Activated T-helper 1 cell treated with anti-CD3 and anti-CD28 coated beads, Interleukin-12 subunit alpha, Interleukin-12 subunit beta, Interleukin-2, Interleukin-4 antibody, amounts not matched to agents 30 ng/mL and 10 ng/mL and 1 ng/mL, durations not matched to agents 14 hours and 24 hours and 36 hours (primary cell): Measurements from ENCODE around the gene TSPAN17. TPM values are rescaled to one million over a fixed set of nuclear protein-coding genes. Genes with fewer than 3 reads are reported as not detected.

Experiments used
- DNase-seq: peaks from one replicate; pipeline ENCODE4 v3.0.0; 2021; ENCODE audit warnings: low spot score
- H3K27ac Mint-ChIP-seq: one replicate; pipeline ENCODE4 v1.8.0; 2021; ENCODE audit warnings: mild to moderate bottlenecking, mixed read lengths
- H3K27me3 Mint-ChIP-seq: one replicate; pipeline ENCODE4 v1.8.0; 2022; ENCODE audit warnings: mild to moderate bottlenecking, moderate library complexity, mixed read lengths; ENCODE audit not compliant: insufficient read depth
- H3K36me3 Mint-ChIP-seq: one replicate; pipeline ENCODE4 v1.8.0; 2021; ENCODE audit warnings: low read depth, mixed read lengths
- H3K4me1 Mint-ChIP-seq: one replicate; pipeline ENCODE4 v1.8.0; 2021; ENCODE audit warnings: low read depth, mixed read lengths
- H3K4me3 Mint-ChIP-seq: one replicate; pipeline ENCODE4 v1.8.0; 2021; ENCODE audit warnings: mild to moderate bottlenecking, moderate library complexity, mixed read lengths
- H3K9me3 Mint-ChIP-seq: one replicate; pipeline ENCODE4 v1.8.0; 2021; ENCODE audit warnings: mixed read lengths
- intact Hi-C: fragments of 100-400 bp; cut with micrococcal nuclease; formaldehyde crosslinking; loops from one replicate; pipeline ENCODE4 v1.15.1; 2024
- total RNA-seq: library from RNA; stranded (reverse); gene quantifications from 2 replicates; pipeline ENCODE4 v1.2.3, GENCODE V29; 2022

TSPAN17 gene
- total RNA-seq, 1 donor from 2014 or later, result 34.1 TPM

- peaks cover 16% of the 10 kb centered on the region for H3K27me3 Mint-ChIP-seq
- no peaks in the 10 kb centered on the region for H3K36me3 Mint-ChIP-seq
- DNase-seq, result no peak
- no peaks in the 10 kb centered on the region for H3K9me3 Mint-ChIP-seq
- intact Hi-C loops, result no loop called here
- H3K4me3 Mint-ChIP-seq, result no peak overlapping the region
- H3K27ac Mint-ChIP-seq, result no peak overlapping the region
- H3K4me1 Mint-ChIP-seq, result no peaks in the 10 kb centered on the region
These were observed 26.6 kb downstream of the TSPAN17 start for GRCh38 chr5:176673651-176674583.

GRCh38 chr5:176674799-176675198, 27.5 kb downstream of the TSPAN17 start:
- Mint-ChIP-seq H3K9me3 (no peaks in the 10 kb centered on the region), H3K36me3 (no peaks in the 10 kb centered on the region), H3K4me1 (no peaks in the 10 kb centered on the region), H3K27ac (no peak overlapping the region), H3K27me3 (peaks cover 18% of the 10 kb centered on the region), H3K4me3 (no peak overlapping the region)
- intact Hi-C loops, result no loop called here
- DNase-seq, result no peak

GRCh38 chr5:176675676-176676360, 28.5 kb downstream of the TSPAN17 start:
- Mint-ChIP-seq H3K27me3 (peaks cover 21% of the 10 kb centered on the region), H3K9me3 (no peaks in the 10 kb centered on the region), H3K4me3 (no peak overlapping the region), H3K27ac (no peak overlapping the region), H3K36me3 (peaks cover 1% of the 10 kb centered on the region), H3K4me1 (no peaks in the 10 kb centered on the region)
- intact Hi-C loops, result no loop called here
- DNase-seq, result no peak

- no peak for DNase-seq
- Mint-ChIP-seq H3K9me3 (no peaks in the 10 kb centered on the region), H3K4me1 (no peaks in the 10 kb centered on the region), H3K27ac (no peak overlapping the region), H3K4me3 (no peak overlapping the region), H3K36me3 (peaks cover 2% of the 10 kb centered on the region), H3K27me3 (peaks cover 20% of the 10 kb centered on the region)
- intact Hi-C loops, result no loop called here
These were observed 29.1 kb downstream of the TSPAN17 start for GRCh38 chr5:176676361-176676824.

GRCh38 chr5:176677209-176677939, 30.1 kb downstream of the TSPAN17 start:
- H3K27me3 Mint-ChIP-seq, result peaks cover 27% of the 10 kb centered on the region
- no peak overlapping the region for H3K27ac Mint-ChIP-seq
- no peak for DNase-seq
- no peaks in the 10 kb centered on the region for H3K9me3 Mint-ChIP-seq
- intact Hi-C loops, result no loop called here
- H3K4me3 Mint-ChIP-seq, result no peak overlapping the region
- H3K36me3 Mint-ChIP-seq, result peaks cover 2% of the 10 kb centered on the region
- no peaks in the 10 kb centered on the region for H3K4me1 Mint-ChIP-seq

- Mint-ChIP-seq H3K27me3 (peaks cover 35% of the 10 kb centered on the region), H3K4me3 (no peak overlapping the region), H3K9me3 (no peaks in the 10 kb centered on the region), H3K27ac (no peak overlapping the region), H3K4me1 (no peaks in the 10 kb centered on the region), H3K36me3 (peaks cover 2% of the 10 kb centered on the region)
- intact Hi-C loops, result no loop called here
- DNase-seq, result no peak
These were observed 31.3 kb downstream of the TSPAN17 start for GRCh38 chr5:176678584-176678983.

- Mint-ChIP-seq H3K4me1 (no peaks in the 10 kb centered on the region), H3K27ac (no peak overlapping the region), H3K9me3 (no peaks in the 10 kb centered on the region), H3K27me3 (peaks cover 40% of the 10 kb centered on the region), H3K36me3 (peaks cover 2% of the 10 kb centered on the region), H3K4me3 (no peak overlapping the region)
- no peak for DNase-seq
- intact Hi-C loops, result no loop called here
These were observed 32.3 kb downstream of the TSPAN17 start for GRCh38 chr5:176679365-176680225.

GRCh38 chr5:176680226-176680563, 32.9 kb downstream of the TSPAN17 start:
- Mint-ChIP-seq H3K4me1 (no peaks in the 10 kb centered on the region), H3K27me3 (peaks cover 42% of the 10 kb centered on the region), H3K4me3 (no peak overlapping the region), H3K9me3 (peaks cover 4% of the 10 kb centered on the region), H3K27ac (no peak overlapping the region), H3K36me3 (peaks cover 2% of the 10 kb centered on the region)
- DNase-seq, result no peak
- intact Hi-C loops, result no loop called here

GRCh38 chr5:176682016-176682531, 34.8 kb downstream of the TSPAN17 start:
- DNase-seq, result no peak
- intact Hi-C loops, result no loop called here
- peaks cover 41% of the 10 kb centered on the region for H3K27me3 Mint-ChIP-seq
- no peaks in the 10 kb centered on the region for H3K4me1 Mint-ChIP-seq
- H3K4me3 Mint-ChIP-seq, result no peak overlapping the region
- peaks cover 2% of the 10 kb centered on the region for H3K36me3 Mint-ChIP-seq
- H3K9me3 Mint-ChIP-seq, result peaks cover 5% of the 10 kb centered on the region
- no peak overlapping the region for H3K27ac Mint-ChIP-seq

- Mint-ChIP-seq H3K27me3 (peaks cover 31% of the 10 kb centered on the region), H3K4me3 (no peak overlapping the region), H3K36me3 (peaks cover 2% of the 10 kb centered on the region), H3K27ac (no peak overlapping the region), H3K4me1 (no peaks in the 10 kb centered on the region), H3K9me3 (peaks cover 5% of the 10 kb centered on the region)
- intact Hi-C loops, result no loop called here
- no peak for DNase-seq
These were observed 37.7 kb downstream of the TSPAN17 start for GRCh38 chr5:176685010-176685409.

GRCh38 chr5:176687247-176687646, 40.0 kb downstream of the TSPAN17 start:
- Mint-ChIP-seq H3K36me3 (no peaks in the 10 kb centered on the region), H3K27me3 (peaks cover 24% of the 10 kb centered on the region), H3K9me3 (peaks cover 5% of the 10 kb centered on the region), H3K4me3 (no peak overlapping the region), H3K4me1 (no peaks in the 10 kb centered on the region), H3K27ac (no peak overlapping the region)
- no peak for DNase-seq
- intact Hi-C loops, result no loop called here

GRCh38 chr5:176687881-176688280, 40.6 kb downstream of the TSPAN17 start:
- H3K4me3 Mint-ChIP-seq, result no peak overlapping the region
- H3K36me3 Mint-ChIP-seq, result no peaks in the 10 kb centered on the region
- H3K27ac Mint-ChIP-seq, result no peak overlapping the region
- no peaks in the 10 kb centered on the region for H3K4me1 Mint-ChIP-seq
- peaks cover 24% of the 10 kb centered on the region for H3K27me3 Mint-ChIP-seq
- DNase-seq, result no peak
- intact Hi-C loops, result no loop called here
- peaks cover 5% of the 10 kb centered on the region for H3K9me3 Mint-ChIP-seq
